ENCODE measurements around the gene TET1.
"Not testable (repeated sequence)": the region's sequence is repeated elsewhere in the genome, so short reads cannot be mapped to it uniquely, and the experiment has no call there.

The TET1 gene

DNA sequence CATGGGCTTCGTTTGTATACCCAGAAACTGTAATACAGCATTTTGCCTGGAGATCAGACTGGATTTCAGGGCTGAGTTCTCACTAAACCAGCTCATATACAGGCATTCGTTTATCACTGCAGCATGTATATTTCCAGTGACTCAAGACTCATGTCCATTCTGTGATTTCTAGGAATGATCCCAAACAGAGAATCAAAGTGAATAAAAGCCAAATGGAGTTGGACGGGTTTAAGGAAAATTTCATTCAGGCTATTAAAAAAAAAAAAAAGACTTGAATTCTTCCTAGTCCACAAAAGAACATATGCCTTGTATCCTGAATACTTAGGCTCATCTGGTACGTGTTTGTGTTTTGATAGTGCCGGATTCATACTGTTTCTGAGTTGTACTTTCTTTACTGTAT, 46.8 kb downstream of the TET1 start:
- DNase-seq (ENCODE audit: low read depth in 2 of 2): no peak

DNA sequence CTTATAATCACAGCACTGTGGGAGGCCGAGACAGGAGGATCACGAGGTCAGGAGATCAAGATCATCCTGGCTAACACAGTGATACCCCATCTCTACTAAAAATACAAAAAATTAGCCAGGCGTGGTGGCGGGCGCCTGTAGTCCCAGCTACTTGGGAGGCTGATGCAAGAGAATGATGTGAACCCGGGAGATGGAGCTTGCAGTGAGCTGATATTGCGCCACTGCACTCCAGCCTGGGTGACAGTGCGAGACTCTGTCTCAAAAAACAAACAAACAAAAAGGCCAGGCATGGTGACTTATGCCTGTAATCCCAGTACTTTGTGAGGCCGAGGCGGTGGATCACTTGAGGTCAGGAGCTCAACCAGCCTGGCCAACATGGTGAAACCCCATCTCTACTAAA, 49.9 kb downstream of the TET1 start:
- DNase-seq (ENCODE audit: low read depth in 2 of 2): not testable (repeated sequence)

DNA sequence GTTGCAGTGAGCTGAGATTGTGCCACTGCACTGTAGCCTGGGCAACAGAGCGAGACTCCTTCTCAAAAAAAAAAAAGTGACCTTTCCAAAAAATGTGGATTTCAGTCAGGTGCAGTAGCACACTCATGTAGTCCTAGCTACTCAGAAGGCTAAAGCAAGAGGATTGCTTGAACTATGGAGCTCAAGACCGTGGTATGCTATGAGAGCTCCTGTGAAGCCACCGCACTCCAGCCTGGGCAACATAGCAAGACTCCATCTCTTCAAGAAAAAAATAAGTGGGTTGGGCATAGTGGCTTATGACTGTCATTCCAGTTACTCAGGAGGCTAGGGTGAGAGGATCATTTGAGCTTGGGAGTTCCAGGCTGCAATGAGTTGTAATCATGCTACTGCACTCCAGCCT, 51.1 kb downstream of the TET1 start:
- no peak for DNase-seq (ENCODE audit: low read depth in 2 of 2)

DNA sequence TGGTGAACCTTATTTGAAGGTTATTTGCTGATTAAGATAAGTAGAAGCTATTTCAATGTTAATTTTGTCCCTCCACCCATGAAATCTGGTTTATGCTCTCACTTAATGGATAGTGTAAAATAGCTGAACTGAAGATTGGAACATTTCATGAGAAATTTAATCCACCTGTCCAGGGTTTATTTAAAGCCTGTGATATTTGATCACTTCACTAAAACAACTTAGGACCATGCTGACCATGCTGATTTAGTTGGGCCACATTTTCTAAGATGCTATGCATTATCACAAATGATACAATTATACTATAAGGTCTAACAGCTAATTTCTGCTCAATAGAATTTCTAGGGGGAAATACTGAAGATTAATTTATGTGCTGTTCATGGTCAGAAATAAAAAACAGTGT, 53.8 kb downstream of the TET1 start:
- DNase-seq (ENCODE audit: low read depth in 2 of 2): not testable (repeated sequence)

DNA sequence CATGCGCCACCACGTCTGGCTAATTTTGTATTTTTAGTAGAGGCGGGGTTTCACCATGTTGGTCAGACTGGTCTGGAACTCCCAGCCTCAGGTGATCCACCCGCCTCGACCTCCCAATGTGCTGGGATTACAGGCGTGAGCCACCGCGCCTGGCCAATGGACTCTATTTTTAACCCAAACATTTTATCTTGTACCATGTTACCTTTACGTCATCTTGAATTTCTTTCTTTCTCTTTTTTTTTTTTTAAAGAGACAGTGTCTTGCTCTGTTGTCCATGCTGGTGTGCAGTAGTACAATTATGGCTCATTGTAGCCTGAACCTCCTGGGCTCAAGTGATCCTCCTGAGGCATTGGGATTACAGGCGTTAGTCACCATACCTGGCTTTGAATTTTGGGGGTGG, 57.6 kb downstream of the TET1 start:
- not testable (repeated sequence) for DNase-seq (ENCODE audit: low read depth in 2 of 2)

DNA sequence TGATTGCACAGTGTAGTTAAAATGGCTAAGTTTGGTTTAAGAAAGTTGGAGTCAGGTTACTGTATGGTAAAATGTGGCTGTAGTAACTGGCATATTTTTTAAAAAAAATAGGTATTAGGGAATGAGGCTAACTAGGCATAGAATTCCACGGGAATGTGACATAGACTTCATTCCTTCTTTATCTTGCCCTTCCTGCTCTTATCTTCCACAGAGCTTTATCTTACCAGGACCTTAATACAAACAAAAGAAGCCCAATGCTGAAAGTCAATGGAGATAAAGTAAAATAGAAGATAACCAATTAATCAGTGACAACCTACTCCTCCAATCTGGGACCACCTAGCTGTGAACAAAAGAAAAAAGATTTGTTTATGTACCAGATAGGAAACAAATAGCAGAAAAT, 58.1 kb downstream of the TET1 start:
- DNase-seq (ENCODE audit: low read depth in 2 of 2): no peak

DNA sequence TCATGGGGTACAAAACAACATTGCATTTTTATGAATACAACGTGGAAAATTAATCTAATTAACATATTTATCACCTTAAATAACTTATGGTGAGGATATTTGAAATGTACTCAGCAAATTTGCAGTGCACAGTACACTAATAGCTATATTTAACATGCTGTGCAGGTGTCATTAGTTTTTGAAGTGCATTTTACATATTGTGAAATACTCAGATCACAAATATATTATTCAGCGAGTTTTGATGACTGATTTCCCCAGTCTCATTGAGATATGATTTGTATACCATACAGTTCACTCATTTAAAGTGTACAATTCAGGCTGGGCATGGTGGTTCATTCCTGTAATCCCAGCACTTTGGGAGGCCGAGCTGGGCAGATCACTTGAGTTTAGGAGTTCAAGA, 59.5 kb downstream of the TET1 start:
- DNase-seq (ENCODE audit: low read depth in 2 of 2): no peak

DNA sequence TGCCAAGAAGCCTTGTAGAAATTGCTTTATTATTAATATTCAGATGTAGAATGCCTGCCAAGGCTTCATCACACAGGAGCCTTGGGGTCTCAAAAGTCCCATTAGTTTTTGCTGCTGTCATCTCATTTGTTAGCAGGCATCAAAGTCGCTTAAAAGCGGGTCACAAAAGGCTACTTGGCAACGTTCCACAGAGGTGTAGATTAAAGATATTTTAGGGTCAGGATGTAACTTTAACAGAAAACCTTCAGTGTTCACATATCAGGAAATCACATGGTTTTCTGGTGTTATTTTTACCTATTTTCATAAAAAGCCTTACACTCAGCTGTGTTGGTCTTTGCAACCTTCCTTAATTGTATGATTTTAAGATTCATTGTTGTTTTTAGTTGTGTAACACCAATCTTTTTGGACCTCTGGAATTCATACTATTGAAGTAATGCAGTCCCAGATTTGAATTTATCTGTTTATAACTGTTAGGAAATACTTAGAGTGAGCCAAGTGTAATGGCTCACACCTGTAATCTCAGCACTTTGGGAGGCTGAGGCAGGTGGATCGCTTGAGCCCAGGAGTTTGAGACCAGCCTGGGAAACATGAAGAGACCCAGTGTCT, 65.3 kb downstream of the TET1 start:
- DNase-seq (ENCODE audit: low read depth in 2 of 2): no peak

DNA sequence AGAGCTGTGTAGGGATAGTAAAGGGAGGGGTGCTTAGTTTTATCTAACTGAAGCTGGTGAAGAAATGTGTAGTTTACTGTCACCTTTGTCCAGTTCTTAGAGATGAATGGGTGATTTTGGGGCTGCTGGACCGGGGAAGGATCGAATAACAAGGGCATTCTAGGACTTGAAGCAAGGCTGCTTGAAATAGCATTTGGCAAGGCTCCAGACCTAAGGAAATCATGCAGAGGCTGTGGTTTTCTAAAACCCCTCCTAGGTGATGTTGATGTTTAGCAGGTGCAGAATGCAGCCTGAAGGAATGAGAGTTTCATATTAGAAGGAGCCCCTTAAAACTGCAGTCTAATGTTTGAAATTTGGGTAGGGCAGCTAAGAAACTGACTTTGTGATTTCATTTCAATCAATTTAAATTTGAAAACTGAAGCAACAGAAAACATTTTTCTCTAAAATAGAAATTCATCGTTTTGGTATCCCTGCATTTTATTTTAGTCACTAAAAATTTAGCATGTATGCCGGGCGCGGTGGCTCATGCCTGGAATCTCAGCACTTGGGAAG, 68.5 kb downstream of the TET1 start:
- no peak for DNase-seq (ENCODE audit: low read depth in 2 of 2)

DNA sequence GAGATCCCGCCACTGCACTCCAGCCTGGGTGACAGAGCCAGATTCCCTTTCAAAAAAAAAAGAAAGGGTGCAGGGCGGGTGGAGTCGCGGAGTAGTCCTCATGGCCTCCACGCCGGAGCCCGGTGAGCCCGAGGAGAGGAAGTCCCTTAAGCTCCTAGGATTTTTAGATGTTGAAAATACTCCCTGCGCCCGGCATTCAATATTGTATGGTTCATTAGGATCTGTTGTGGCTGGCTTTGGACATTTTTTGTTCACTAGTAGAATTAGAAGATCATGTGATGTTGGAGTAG, 72.1 kb downstream of the TET1 start:
- not testable (repeated sequence) for DNase-seq (ENCODE audit: low read depth in 2 of 2)

DNA sequence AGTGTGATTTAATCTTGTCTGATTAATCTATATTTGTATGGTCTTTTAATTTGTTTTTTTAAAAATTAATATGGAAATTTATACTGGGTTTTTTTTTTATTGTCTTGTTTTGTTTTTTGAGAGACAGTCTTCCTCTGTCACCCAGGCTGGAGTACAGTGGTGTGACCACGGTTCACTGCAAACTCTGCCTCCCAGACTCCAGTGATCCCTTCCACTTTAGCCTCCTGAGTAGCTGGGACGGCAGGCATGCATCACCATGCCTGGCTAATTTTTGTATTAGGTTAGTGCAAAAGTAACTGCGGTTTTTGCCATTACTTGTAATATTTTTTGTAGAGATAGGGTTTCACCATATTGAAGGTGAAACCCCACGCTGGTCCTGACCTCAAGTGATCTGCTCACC, 73.1 kb downstream of the TET1 start:
- DNase-seq (ENCODE audit: low read depth in 2 of 2): no peak

DNA sequence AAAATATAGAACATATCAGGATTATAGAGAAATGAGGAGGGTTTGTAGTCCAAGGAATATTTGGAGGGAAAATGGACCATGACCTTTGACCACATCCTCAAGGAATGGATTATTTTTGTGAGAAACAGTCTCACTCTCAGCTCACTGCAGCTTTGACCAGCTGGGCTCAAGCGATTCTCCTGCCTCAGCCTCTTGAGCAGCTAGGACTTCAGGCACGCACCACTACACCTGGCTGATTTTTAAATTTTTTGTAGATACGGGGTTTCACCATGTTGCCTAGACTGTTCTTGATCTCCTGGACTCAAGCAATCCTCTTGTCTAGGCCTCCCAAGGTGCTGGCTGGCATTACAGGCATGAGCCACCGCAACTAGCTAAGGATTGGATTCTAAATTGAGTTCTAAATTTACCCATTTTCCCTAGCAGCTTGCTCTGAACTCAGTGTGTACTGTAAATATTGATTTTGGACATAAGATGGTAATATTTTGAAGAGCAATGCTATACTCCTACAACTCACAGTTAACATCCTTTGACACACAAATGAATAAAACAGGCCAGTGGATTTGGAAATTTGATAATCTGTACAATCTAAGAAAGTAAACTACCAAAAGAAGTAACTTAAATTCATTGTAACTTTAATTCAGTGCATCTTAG, 73.8 kb downstream of the TET1 start:
- DNase-seq (ENCODE audit: low read depth in 2 of 2): no peak

DNA sequence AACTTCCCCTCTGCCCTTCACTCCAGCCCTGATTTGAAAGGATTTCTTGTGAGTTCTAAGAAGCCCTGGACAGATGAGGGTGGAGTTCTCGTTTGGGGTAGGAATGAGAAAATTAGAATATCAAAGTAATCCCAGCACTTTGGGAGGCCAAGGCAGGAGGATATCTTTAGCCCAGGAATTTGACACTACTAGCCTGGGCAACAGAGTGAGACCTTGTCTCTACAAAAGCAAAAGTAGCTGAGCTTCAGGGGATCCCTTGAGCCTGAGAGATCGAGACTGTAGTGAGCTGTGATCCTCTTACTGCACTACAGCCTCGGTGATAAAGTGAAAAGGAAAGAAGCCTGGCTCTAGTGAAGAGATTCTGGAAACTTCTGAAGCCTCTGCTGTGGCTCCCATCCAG, 76.2 kb downstream of the TET1 start:
- DNase-seq (ENCODE audit: low read depth in 2 of 2): no peak

DNA sequence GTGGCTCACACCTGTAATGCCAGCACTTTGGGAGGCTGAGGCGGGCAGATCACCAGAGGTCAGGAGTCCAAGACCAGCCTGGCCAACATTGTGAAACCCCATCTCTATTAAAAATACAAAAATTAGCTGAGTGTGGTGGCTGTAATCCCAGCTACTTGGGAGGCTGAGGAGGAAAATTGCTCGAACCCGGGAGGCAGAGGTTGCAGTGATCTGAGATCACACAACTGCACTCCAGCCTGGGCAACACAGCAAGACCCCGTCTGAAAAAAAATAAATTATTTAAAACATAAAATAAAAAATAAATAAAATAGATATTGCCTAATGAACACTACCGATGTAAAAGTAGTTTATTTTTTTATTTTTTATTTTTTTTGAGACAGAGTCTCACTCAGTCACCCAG, 83.4 kb downstream of the TET1 start:
- not testable (repeated sequence) for DNase-seq (ENCODE audit: low read depth in 2 of 2)

DNA sequence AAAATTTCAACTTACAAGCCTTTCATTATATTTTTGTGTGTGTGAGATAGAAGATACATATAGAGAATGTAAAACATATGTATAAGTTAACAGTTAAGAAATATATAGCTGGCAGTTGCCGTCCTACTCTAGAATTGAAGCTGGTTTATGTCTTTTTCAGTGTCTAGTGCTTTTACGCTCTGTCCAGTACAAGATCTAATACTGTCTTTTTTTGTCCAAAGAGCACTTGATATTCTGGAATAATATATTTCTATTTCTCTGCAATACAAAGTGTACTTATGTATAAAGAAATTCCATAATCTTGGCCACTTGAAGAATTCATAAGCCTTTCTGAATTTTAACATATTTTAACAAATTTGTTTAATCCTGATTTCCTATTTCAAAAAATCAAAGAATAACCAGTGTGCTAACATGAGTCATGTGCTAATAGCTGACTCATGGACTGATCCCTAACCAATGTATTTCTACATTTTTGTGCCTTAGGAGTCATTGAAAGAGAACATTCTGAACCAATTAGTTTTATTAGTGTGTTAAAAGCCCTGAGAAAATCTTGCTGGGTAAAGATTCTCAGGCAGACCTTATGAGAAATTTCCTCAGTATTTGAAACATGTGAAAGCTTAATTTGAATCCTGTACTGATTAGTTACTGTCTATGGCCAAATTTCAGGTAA, 87.7 kb downstream of the TET1 start:
- no peak for DNase-seq (ENCODE audit: low read depth in 2 of 2)

DNA sequence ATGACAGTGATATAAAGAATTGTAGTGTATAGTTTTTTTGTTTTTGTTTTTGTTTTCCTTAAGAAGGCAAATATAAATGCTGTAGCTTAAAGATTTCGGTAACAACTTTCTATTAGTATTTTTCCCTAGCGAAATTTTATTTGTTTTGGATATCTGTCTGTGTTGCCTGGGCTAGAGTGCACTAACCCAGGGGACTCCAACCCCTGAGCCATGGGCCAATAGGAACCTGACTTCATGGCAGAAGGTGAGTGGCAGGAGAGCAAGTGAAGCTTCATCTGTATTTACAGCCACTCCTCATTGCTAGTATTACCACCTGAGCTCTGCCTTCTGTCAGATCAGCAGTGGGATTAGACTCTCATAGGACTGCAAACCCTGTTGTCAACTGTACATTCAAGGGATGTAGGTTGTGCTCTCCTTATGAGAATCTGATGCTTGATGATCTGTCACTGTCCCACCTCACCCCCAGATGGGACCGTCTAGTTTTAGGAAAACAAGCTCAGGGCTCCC, 95.5 kb downstream of the TET1 start:
- DNase-seq (ENCODE audit: low read depth in 2 of 2): no peak

DNA sequence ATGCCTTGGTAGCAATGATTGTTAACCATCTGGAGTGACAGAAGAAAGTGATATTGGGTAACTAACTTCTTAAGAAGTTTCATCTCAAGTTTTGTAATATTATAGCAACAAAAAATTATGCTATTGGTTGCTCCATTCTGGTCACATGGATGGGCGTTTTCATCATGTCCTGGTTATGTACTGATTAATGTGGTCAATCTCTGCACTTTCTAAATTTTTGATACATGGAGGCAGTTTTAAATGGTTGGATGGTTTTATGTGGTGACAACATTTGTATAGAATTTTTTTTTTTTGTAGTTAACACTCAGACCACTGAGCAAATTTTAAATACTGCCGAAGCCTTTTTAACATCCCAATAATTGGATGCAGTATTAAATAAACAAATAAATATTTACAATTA, 105.7 kb downstream of the TET1 start:
- DNase-seq (ENCODE audit: low read depth in 2 of 2): no peak

DNA sequence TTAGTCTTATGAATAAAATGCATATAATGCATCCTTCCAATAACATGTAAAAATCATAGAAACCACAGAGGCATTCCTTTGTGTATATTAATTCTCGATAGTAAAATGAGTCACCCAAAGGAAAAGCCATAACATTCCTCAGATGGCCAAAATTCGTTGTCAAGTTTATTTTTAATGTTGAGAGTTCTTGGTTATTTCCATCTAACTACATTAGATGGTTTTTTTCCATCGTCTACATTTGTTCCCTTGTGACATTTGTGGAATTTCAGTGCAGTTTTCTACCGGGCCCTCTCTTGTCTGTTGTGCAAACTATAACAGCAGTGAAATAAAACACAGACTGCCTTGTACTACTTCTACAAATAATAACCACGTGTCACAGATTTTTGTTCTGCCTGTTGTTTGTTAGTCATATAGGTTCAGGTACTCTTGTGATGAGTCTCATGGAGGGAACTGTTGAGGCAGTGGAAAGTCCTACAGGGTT, 106.2 kb downstream of the TET1 start:
- DNase-seq (ENCODE audit: low read depth in 2 of 2): no peak

DNA sequence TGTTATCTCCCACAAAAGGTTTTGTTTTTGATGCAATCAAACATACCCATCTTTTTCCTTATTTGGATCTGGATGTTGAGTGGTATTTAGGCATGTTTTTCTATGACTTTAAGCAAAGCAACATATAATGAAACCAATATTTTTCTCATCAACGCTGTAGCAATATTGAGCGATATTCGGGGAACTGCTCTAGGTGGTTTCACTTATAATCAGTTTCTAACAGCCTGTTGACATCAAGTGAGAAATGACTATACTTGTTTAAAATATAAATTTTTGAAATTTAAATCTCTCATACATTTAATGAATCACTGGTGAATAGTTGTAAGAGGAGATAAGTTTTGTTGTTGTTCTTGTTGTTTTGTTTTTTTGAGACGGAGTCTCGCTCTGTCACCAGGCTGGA, 108.1 kb downstream of the TET1 start:
- no peak for DNase-seq (ENCODE audit: low read depth in 2 of 2)

DNA sequence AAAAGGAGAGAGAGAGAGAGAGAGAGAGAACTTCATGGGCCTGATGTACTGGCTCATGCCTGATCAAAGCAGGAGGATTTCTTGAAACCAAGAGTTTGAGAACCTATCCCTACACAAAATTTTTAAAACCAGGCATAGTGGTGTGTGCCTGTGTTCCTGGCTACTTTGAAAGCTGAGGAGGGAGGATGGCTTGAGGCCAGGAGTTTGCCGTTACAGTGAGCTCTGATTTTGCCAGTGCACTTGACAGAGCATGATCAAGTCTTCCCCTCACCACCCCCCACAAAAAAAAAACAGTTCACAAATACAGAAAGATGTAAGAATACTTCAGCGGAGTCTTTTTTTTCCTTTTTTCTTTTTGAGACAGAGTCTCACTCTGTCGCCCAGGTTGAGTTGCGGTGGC, 108.8 kb downstream of the TET1 start:
- DNase-seq (ENCODE audit: low read depth in 2 of 2): no peak

DNA sequence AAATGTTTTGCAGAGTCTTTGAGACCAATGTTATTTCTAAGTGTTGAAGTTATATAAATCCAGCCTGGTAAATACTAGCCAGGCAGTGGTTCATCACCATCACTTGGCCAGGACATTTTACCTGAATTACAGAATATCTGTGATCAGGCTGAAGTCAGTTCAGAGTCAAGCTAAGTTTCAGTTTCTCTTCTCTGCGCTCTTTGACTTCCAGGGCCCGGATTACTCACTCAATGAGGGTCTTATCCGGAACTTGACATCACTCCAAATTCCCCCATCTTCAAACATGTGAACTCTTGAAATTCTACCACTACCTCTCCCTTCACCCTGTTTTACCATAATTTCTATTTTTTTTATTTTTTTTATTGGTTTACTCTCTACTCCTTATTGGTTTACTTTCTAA, 124.3 kb downstream of the TET1 start:
- no peak for DNase-seq (ENCODE audit: low read depth in 2 of 2)

DNA sequence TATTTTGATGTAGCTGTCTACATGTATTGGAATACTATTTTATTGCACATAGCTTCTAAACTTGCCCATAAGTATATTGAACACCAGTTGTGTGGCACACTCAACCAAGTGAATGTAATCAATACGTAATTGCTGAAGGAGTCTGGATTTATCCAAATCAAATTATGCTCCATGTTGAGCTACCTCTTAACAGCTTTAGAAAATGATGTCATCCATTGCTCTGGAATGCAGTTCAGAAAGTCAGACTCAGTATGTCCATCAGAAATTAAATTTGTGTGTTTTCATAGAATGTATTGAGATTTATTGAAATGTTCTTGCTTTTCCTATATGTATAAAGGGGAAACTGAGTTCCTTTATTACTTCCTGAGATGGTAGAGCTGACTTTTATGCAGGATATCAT, 135.9 kb downstream of the TET1 start:
- no peak for DNase-seq (ENCODE audit: low read depth in 2 of 2)

DNA sequence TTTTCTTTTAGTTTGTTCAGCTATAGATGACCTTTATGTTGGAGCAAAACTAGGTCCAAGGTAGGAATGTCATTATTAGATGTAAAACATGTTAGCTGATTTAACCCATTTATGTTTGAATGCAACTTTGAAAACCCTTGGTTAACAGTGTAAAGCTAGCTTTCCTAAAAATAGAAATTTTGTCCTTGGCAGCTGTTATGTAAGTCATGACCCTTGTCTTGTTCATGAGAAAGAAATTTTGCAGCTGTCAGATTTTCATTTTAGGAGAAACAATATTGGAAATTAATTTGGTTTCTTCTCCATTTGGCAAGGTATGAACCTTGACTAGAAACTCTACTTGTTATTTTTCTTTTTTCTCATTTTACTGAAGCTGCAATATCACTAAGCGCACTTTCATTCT, 137.0 kb downstream of the TET1 start:
- DNase-seq (ENCODE audit: low read depth in 2 of 2): no peak
